Bronchial epithelial cell (primary cell): ENCODE measurements around the gene NBEA. TPM values are rescaled to one million over a fixed set of nuclear protein-coding genes. Genes with fewer than 3 reads are reported as not detected.
"Not testable (repeated sequence)": the region's sequence is repeated elsewhere in the genome, so short reads cannot be mapped to it uniquely, and the experiment has no call there.

Source experiments
- DNase-seq: peaks from one replicate; pipeline ENCODE4 v3.0.0-alpha.2; 2010; ENCODE audit warnings: low read depth
- FAIRE-seq: peaks from 2 replicates; lab custom pipeline; 2011; peaks lifted over from hg19 to GRCh38; lab: Jason Lieb, UNC
- H3K27me3 ChIP-seq: 2 replicates; pipeline ENCODE4 v1.5.1; 2011; ENCODE audit warnings: low read length; ENCODE audit not compliant: control insufficient read depth, insufficient read depth
- H3K36me3 ChIP-seq: 2 replicates; pipeline ENCODE4 v1.5.1; 2011; ENCODE audit warnings: low read length; ENCODE audit not compliant: control insufficient read depth, insufficient read depth
- H3K4me3 ChIP-seq: 2 replicates; pipeline ENCODE4 v1.5.1; 2011; ENCODE audit warnings: mild to moderate bottlenecking, low read depth, low read length, control low read depth
- total RNA-seq: library from RNA; depleted of rRNA; stranded (reverse); fragments of >200 nt; gene quantifications from 2 replicates; pipeline ENCODE4 v1.2.1, GENCODE V29; 2014
- TF ChIP-seq, protein P1 (sequence below): IDR thresholded peaks from 2 replicates; pipeline ENCODE4 v1.5.1; 2011; ENCODE audit warnings: mild to moderate bottlenecking, moderate library complexity, low read length, control low read depth, inconsistent platforms; ENCODE audit not compliant: insufficient read depth, severe bottlenecking

NBEA gene
- total RNA-seq, 1 donor from 2014 or later, result 0.53 TPM

GRCh38 chr13:34959489-34959888 is 17.4 kb downstream of the NBEA start:
- no peaks in the 10 kb centered on the region for H3K27me3 ChIP-seq
- H3K36me3 ChIP-seq, result no peaks in the 10 kb centered on the region
- DNase-seq (no peak), FAIRE-seq (no peak)
- TF ChIP-seq, protein P1, sequence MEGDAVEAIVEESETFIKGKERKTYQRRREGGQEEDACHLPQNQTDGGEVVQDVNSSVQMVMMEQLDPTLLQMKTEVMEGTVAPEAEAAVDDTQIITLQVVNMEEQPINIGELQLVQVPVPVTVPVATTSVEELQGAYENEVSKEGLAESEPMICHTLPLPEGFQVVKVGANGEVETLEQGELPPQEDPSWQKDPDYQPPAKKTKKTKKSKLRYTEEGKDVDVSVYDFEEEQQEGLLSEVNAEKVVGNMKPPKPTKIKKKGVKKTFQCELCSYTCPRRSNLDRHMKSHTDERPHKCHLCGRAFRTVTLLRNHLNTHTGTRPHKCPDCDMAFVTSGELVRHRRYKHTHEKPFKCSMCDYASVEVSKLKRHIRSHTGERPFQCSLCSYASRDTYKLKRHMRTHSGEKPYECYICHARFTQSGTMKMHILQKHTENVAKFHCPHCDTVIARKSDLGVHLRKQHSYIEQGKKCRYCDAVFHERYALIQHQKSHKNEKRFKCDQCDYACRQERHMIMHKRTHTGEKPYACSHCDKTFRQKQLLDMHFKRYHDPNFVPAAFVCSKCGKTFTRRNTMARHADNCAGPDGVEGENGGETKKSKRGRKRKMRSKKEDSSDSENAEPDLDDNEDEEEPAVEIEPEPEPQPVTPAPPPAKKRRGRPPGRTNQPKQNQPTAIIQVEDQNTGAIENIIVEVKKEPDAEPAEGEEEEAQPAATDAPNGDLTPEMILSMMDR, result no peak
- H3K4me3 ChIP-seq, result no peak overlapping the region

DNA sequence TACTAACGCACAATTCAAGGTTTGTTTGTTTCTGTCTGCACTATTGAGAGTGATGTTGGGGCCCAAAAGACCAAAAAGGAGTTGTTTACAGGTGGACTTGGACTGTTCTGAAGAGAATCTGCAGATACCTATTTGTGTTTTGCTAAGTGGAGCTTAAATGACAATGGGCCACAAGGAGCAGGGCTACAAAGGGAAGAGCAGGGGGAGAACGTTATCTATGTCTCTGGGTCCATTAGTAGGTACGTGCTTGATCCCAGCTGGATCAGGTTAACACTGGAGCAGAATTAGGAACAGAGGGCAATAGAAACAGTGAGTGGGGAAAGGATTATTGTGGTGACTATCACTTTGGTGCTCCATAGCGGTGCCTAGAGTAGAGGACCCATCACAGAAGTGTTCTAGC is 22.5 kb downstream of the NBEA start:
- FAIRE-seq, result no peak
- TF ChIP-seq, protein P1, result no peak

GRCh38 chr13:34967851-34968562 is 25.9 kb downstream of the NBEA start:
- Histone ChIP-seq H3K36me3 (no peaks in the 10 kb centered on the region), H3K27me3 (no peaks in the 10 kb centered on the region), H3K4me3 (no peak overlapping the region)
- FAIRE-seq, result no peak
- TF ChIP-seq, protein P1, result no peak
- peak; percentile 58 for DNase-seq

More for the DNA sequence above, 22.5 kb downstream of the NBEA start:
- Histone ChIP-seq H3K4me3 (no peak overlapping the region), H3K27me3 (no peaks in the 10 kb centered on the region), H3K36me3 (no peaks in the 10 kb centered on the region)
- DNase-seq, result no peak

- not testable (repeated sequence) for FAIRE-seq, DNase-seq
These were observed 27.5 kb downstream of the NBEA start for GRCh38 chr13:34969539-34969938.

GRCh38 chr13:34970961-34971360 is 28.9 kb downstream of the NBEA start:
- FAIRE-seq, result no peak

More at GRCh38 chr13:34969539-34969938, 27.5 kb downstream of the NBEA start:
- H3K4me3 ChIP-seq, H3K36me3 ChIP-seq, H3K27me3 ChIP-seq: not testable (repeated sequence)

GRCh38 chr13:34971473-34971872 is 29.4 kb downstream of the NBEA start:
- TF ChIP-seq, protein P1, result no peak
- H3K4me3 ChIP-seq, result no peak overlapping the region
- no peaks in the 10 kb centered on the region for H3K27me3 ChIP-seq
- no peak for FAIRE-seq
- no peak for DNase-seq
- H3K36me3 ChIP-seq, result no peaks in the 10 kb centered on the region

More at GRCh38 chr13:34970961-34971360, 28.9 kb downstream of the NBEA start:
- TF ChIP-seq, protein P1, result no peak
- DNase-seq, result no peak
- no peaks in the 10 kb centered on the region for H3K27me3 ChIP-seq
- no peak overlapping the region for H3K4me3 ChIP-seq
- no peaks in the 10 kb centered on the region for H3K36me3 ChIP-seq

DNA sequence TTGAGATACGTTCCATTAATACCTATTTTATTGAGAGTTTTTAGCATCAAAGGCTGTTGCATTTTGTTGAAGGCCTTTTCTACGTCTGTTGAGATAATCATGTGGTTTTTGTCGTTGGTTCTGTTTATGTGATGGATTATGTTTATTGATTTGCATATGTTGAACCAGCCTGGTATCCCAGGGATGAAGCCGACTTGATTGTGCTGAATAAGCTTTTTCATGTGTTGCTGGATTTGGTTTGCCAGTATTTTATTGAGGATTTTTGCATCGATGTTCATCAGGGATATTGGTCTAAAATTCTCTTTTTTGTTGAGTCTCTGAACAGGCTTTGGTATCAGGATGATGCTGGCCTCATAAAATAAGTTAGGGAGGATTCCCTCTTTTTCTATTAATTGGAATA is 43.1 kb downstream of the NBEA start:
- DNase-seq, H3K4me3 ChIP-seq, H3K27me3 ChIP-seq, H3K36me3 ChIP-seq, FAIRE-seq: not testable (repeated sequence)
